ENCODE data around the gene PIK3C2B.
"Not testable (repeated sequence)": the region's sequence is repeated elsewhere in the genome, so short reads cannot be mapped to it uniquely, and the experiment has no call there.

The PIK3C2B gene

DNA sequence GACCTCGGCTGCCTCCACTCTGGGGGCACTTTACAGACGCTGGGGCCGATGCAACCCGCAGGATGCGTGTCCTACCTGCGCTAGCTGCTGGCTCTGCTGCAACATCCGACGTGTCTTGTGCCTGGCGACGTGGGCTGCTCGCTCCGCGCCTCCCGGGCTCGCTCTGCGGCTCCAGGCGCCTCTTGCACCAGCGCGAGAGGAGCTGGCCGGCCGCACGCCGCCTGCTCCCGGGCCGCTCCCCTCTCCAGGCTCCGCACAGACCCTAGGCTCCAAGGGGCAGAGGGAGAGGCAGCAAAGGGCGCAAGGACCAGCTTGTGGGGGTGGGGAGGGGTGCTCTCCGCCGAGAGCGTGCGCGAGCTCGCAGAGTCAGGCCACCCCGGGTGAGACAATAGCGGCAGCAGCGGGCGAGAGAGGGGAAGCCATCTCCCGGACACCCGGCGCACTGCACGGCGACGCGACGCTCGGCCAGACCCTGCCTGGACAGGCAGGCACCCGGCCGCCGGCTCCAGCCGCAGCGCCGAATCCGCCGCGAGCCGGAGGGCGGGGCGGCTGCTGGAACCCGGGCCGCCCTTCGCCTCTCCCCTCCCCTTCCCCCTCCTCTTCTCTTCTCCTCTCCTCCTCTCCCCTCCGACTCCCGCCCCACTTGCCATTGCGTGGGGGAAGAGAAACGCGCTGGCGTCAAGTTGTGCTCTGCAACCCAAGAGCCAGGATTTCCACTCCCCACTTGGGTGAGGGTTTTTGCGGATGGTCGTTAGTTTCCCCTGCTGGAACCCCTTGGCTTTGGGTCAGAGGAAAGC, at the start of gene PIK3C2B:
Gene PIK3C2B (minus strand): TSS at position 525 of the 797 bp plus-strand sequence. CDS start 25,003 bp downstream, outside the sequence.
- DNase-seq, result peak; percentile 32 to 60 (median 47)

DNA sequence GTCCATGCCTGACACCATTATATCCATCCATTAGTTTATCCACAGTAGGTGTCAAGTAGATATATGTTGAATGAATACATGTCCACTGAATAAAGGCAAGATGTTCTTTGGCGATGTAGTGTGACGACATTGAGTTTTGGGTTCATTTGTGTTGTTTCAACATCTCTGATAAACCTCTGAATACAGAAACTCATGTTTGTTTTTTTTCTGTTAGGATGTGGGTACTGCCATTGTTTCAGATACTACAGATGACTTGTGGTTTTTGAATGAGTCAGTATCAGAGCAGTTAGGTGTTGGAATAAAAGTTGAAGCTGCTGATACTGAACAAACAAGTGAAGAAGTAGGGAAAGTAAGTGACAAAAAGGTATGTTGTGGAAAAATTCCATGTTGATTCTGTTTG, 49.7 kb upstream of the PIK3C2B start:
- DNase-seq, result no peak

- DNase-seq, result no peak
Observed at GRCh38 chr1:204541626-204542025, 47.0 kb upstream of the PIK3C2B start.

GRCh38 chr1:204532832-204533231, 38.2 kb upstream of the PIK3C2B start:
- no peak for DNase-seq

- DNase-seq, result no peak
Observed at GRCh38 chr1:204530932-204531331, 36.3 kb upstream of the PIK3C2B start.

DNA sequence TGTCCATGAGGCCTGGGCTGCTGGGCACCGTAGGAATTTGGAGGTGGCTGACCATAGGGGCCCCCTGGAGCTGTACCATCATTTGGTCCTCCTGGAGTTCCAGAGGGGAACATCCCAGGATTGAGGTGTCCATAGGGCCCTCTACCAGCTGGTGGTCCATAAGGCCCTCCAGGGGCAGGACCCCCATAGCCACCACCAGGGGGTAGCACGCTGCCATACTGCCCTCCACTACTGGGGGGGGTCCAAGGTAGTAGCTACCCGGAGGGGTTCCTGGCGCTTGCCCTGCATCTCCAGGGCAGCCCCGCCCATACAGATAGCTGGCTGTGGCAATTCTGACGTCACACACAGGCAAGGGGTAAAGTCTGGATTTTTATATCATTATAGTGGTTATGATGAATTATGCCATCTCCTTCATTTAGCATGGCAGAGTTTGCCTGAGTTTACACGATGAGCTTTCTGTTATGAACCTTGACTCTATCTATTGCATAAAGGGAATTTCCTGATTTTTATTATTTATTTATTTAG, 34.8 kb upstream of the PIK3C2B start:
- DNase-seq, result no peak

DNA sequence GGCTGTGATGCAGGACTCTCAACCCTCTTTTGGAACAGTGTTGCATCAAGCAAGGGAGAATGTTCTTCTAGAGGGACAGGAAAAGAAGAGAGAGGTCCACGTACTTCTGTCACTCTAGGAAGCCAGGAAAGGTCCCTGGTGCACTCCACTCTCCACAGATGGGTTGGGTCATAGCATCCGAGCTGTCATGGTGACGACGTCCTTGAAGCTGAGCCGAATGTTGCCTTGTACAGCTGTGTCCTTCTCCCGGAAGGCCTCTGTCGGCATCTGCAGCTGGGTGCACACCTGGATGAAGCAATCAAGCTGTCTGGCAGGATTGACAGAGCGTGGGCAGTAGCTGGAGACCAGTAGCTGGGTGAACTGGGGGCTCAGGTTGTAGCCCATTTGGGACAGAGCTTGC, 34.1 kb upstream of the PIK3C2B start:
- DNase-seq, result no peak

DNA sequence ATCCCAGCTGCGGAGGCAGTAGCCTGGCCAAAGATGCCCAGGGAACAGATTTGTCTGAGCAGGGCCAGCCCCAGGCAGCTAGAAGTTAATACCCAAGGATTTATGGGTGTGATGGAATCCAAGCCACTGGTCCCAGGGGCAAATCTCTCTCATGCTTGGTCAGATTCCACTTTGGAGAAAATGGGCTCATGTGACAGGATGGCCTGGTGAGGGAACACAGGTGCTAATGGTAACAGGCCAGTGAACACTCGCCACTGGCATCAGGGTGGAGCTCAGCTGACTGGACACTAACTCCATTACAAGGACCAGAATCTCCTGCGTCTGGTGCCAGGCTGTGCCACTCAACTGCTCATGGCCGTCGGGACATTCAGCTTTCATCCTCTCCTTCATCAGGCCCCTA, 33.6 kb upstream of the PIK3C2B start:
- DNase-seq, result no peak

GRCh38 chr1:204524986-204525385, 30.4 kb upstream of the PIK3C2B start:
- DNase-seq, result no peak

DNA sequence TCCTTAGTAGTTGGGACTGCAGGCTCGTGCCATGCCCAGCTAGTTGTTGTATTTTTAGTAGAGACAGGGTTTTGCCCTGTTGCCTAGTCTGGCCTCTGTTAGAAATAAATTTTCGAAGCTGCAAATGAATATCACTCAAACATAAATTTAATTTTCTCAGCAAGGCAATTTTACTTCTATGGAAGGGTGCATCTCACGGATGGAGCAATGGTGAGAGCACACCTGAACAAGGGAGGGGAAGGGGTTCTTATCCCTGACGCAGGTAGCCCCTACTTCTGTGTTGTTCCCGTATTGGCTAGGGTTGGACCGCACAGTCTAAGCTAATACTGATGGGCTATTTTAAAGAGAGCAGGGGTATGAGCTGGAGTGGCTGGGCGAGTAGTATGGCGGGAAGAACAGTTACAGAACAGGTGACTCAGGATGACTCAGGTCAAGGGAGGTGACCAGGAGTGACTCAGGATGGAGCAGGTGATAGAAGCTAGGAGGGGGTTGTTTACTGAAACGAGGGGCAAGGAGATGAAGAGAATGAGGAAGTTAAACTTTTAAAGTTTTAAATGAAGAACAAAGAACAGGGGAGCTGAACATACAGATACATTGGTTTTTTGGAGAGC, 29.1 kb upstream of the PIK3C2B start:
- no peak for DNase-seq

GRCh38 chr1:204521941-204522521, 27.4 kb upstream of the PIK3C2B start:
- not testable (repeated sequence) for DNase-seq

DNA sequence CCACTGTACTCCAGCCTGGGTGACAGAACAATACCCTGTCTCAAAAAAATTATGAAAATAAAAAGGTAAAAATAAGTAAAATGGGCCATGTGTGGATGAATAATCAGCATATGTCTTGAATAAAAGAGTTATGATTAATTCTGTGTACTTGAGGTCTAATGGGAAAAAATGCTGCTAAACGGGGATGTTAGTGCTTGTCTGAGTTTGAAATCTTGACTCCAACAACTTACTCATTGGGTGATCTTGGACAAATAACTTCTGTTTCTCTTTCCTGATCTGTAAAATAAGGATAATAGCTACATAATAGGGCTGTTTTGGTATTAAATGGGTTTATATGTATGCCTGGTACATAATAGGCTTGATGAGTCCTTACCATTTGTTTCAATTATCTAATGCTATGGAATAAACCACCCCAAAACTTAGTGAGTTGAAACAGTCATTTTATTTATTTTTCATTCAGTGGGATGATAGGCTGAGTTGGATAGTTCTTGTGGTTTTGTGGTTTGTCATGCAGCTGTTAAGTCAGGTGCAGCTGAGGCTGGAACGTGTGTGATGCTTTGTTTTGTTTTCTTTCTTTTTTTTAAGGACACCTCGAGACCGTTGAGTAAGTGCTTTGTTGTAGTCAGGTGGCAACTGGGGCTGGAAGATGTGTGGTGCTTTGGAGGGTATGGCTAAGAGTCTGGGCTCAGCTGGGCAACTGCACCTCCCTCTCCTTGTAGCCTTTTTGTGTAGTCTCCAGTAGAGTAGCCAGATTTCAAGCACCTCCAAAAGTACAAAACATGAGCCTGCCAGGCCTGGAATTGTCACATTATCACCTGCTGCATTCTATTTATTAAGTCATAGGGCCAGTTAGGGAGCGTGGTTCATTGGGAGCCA, 26.5 kb upstream of the PIK3C2B start:
- peak in 2 of 4 experiments; percentile 26 to 30 for DNase-seq

DNA sequence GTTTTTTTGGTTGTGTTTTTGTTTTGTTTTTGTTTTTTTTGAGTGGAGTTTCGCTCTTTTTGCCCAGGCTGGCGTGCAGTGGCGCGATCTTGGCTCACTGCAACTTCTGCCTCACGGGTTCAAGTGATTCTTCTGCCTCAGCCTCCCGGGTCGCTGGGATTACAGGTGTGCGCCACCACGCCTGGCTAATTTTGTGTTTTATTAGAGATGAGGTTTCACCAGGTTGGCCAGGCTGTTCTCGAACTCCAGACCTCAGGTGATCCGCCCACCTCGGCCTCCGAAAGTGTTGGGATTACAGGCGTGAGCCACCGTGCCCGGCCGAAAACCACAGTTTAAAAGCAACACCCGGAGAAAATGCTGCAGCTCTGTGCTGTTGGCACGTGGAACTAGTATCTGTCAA, 22.8 kb upstream of the PIK3C2B start:
- not testable (repeated sequence) for DNase-seq

DNA sequence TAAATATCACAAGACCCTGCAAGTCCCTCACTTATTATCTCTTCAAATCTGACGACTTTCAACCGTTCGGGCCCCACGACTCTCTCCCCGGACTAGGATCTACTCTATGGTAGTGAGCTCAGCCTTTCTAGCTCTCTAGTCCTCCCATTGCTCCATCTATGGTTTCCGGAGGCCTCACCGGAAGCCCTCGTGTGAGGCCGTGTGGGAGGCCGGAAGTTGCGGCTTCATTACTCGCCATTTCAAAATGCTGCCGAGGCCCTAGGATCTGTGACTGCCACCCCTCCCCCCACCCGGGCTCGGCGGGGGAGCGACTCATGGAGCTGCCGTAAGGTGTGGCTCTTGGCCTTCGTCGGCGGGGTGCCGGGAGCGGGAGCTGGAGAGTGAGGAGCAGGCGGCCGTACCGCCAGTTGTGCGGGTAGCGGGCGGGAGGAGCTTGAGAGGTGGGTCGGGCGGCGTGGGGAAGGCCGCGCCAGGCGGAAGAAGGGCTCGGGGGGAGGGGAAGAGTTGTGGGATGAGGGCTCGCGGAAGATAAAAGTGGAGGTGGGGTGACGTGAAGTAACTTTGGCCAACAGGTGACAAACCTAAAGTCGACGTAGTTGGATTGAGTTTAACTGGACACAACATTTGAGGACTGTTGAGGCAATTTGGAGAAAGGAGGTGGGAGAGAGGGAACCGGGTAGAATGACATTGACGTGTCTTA, 21.7 kb upstream of the PIK3C2B start, which contains the start of gene MDM4:
Gene MDM4 (plus strand): TSS at position 227 of the 700 bp plus-strand sequence. CDS start 9,113 bp downstream, outside the sequence.
- DNase-seq, result peak; percentile 77 to 88 (median 84)

GRCh38 chr1:204514828-204515227, 20.2 kb upstream of the PIK3C2B start:
- no peak for DNase-seq

GRCh38 chr1:204513117-204513716, 18.6 kb upstream of the PIK3C2B start:
- peak in 1 of 4 experiments; percentile 23 for DNase-seq

GRCh38 chr1:204511366-204511765, 16.8 kb upstream of the PIK3C2B start:
- no peak for DNase-seq

DNA sequence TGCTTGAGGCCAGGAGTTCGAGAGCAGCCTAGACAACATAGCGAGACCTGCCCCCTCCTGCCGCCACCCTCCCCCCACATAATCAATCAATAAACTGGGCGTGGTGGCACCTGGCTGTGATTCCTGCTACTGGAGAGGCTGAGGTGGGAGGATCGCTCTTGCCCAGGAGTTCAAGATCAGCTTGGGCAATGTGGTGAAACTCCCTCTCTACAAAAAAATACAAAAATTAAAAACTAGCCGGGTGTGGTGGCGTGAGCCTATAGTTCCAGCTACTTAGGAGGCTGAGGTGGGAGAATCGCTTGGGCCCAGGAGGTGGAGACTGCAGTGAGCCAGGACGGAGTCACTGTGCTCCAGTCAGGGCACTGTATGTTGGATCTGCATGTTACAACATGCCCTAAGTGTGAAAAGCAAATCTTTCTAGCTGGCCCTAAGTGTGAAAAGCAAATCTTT, 14.6 kb upstream of the PIK3C2B start:
- no peak for DNase-seq

DNA sequence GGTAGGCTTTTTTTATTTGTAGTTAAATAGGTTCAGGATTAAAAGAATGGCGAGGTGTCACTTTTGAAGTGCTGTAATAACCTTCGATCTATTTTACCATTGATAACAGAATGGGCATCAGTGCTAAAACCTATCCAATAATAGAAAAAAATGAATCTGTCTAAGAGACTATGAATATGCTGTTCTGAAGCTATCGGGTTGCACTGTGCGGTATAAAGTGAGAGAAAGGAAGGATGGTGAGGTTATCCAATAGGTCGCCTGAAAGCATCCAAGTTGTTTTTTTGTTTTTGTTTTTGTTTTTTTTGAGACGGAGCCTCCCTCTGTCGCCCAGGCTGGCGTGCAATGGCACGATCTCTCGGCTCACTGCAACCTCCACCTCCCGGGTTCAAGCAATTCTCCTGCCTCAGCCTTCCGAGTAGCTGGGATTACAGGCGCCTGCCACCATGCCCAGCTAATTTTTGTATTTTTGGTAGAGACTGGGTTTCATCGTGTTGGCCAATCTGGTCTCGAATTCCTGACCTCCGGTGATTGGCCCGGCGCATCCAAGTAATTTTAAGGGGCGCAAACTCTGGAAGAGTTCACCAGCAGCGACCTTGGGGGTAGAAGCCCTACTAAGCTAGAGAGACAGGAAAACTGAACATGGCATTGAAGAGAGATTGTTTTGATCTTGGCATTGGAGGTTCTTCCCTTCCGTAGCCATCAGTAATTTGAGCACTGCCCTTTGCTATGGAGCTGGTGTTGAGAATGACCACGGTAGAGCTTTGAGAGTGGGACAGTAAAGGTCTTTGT, 12.9 kb upstream of the PIK3C2B start:
- DNase-seq, result no peak

GRCh38 chr1:204506969-204507316, 12.3 kb upstream of the PIK3C2B start:
- peak; percentile 55 to 74 (median 66) for DNase-seq

Measured in activated naive CD4-positive, alpha-beta T cell (primary cell).